GM12891 (cell line): ENCODE results near the gene MIA.

Source experiments
- POLR2A ChIP-seq: IDR thresholded peaks from 2 replicates; pipeline ENCODE4 v1.6.1; 2011; ENCODE audit warnings: low read depth, low read length, control low read depth
- POLR2AphosphoS5 ChIP-seq: IDR thresholded peaks from 2 replicates; pipeline ENCODE4 v1.6.1; 2011; ENCODE audit warnings: low read depth, low read length, control low read depth
- POU2F2 ChIP-seq: IDR thresholded peaks from 2 replicates; pipeline ENCODE4 v1.6.1; 2011; ENCODE audit warnings: low read depth, mild to moderate bottlenecking, control low read depth, low read length, moderate library complexity
- SPI1 ChIP-seq: IDR thresholded peaks from 2 replicates; pipeline ENCODE4 v1.6.1; 2011; ENCODE audit warnings: low read depth, low read length, control low read depth
- TAF1 ChIP-seq: IDR thresholded peaks from 2 replicates; pipeline ENCODE4 v1.6.1; 2011; ENCODE audit warnings: low read depth, low read length, control low read depth

DNA sequence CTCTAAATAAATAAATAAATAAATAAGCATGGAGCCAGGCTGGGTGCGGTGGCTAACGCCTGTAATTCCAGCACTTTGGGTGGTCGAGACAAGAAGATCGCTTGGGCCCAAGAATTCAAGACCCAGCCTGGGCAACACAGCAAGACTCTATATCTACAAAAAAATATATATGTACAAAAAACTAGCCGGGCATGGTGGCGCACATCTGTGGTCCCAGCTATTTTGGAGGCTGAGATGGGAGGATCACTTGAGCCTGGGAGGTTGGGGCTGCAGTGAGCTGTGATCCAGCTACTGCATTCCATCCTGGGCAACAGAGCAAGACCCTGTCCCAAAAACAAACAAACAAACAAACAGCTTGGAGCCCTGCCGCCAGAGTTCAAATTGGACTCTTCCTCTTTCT is 27.8 kb upstream of the MIA start:
- TF ChIP-seq POLR2A, result no peak
- no peak for TF ChIP-seq POLR2AphosphoS5
- no peak for TF ChIP-seq TAF1
- no peak for TF ChIP-seq SPI1
- TF ChIP-seq POU2F2, result no peak
